Endothelial cell (in vitro differentiated cells): ENCODE data around the gene SLC8A1. TPM values are rescaled to one million over a fixed set of nuclear protein-coding genes. Genes with fewer than 3 reads are reported as not detected.

ENCODE experiments used
- DNase-seq: peaks from one replicate; pipeline ENCODE4 v3.0.0; 2021; ENCODE audit warnings: low spot score
- H3K27ac Mint-ChIP-seq: one replicate; pipeline ENCODE4 v1.8.0; 2021; ENCODE audit warnings: mixed read lengths, inconsistent platforms; ENCODE audit not compliant: unreplicated experiment
- H3K27me3 Mint-ChIP-seq: one replicate; pipeline ENCODE4 v1.8.0; 2021; ENCODE audit warnings: mild to moderate bottlenecking, moderate library complexity, mixed read lengths, inconsistent platforms; ENCODE audit not compliant: unreplicated experiment
- H3K36me3 Mint-ChIP-seq: one replicate; pipeline ENCODE4 v1.8.0; 2021; ENCODE audit warnings: mild to moderate bottlenecking, low read depth, mixed read lengths, inconsistent platforms; ENCODE audit not compliant: unreplicated experiment
- H3K4me1 Mint-ChIP-seq: one replicate; pipeline ENCODE4 v1.8.0; 2021; ENCODE audit warnings: mild to moderate bottlenecking, mixed read lengths, inconsistent platforms; ENCODE audit not compliant: unreplicated experiment
- H3K4me3 Mint-ChIP-seq: one replicate; pipeline ENCODE4 v1.8.0; 2021; ENCODE audit warnings: mild to moderate bottlenecking, mixed read lengths, inconsistent platforms; ENCODE audit not compliant: unreplicated experiment
- H3K9me3 Mint-ChIP-seq: one replicate; pipeline ENCODE4 v1.8.0; 2021; ENCODE audit warnings: mixed read lengths, inconsistent platforms; ENCODE audit not compliant: unreplicated experiment
- CTCF ChIP-seq: fragments of 200-600 bp; sonication (generic); IDR thresholded peaks from one replicate; pipeline ENCODE4 v1.5.0; 2021; ENCODE audit warnings: antibody characterized with exemption; ENCODE audit not compliant: unreplicated experiment
- total RNA-seq: library from RNA; stranded (reverse); fragmentation: NEBNext Ultra II Directional; extraction: Animal tissue kit (Norgen Biotek cat#: 25700); gene quantifications from one replicate; pipeline ENCODE4 v1.2.1, GENCODE V29; 2021; ENCODE audit not compliant: unreplicated experiment

Gene SLC8A1
- total RNA-seq, 1 donor from 2014 or later, result 0.80 TPM

GRCh38 chr2:40355451-40355850 is 96.4 kb downstream of the SLC8A1 start:
- Mint-ChIP-seq H3K27ac (no peak overlapping the region), H3K4me3 (no peak overlapping the region), H3K9me3 (no peaks in the 10 kb centered on the region), H3K27me3 (no peaks in the 10 kb centered on the region), H3K4me1 (no peaks in the 10 kb centered on the region), H3K36me3 (no peaks in the 10 kb centered on the region)
- no peak for TF ChIP-seq CTCF
- no peak for DNase-seq

- H3K36me3 Mint-ChIP-seq, result no peaks in the 10 kb centered on the region
- H3K27ac Mint-ChIP-seq, result no peak overlapping the region
- no peak overlapping the region for H3K4me3 Mint-ChIP-seq
- H3K27me3 Mint-ChIP-seq, result no peaks in the 10 kb centered on the region
- DNase-seq, result no peak
- TF ChIP-seq CTCF, result no peak
- H3K9me3 Mint-ChIP-seq, result no peaks in the 10 kb centered on the region
- H3K4me1 Mint-ChIP-seq, result no peaks in the 10 kb centered on the region
These were observed 98.7 kb downstream of the SLC8A1 start for GRCh38 chr2:40353231-40353630.

- Mint-ChIP-seq H3K9me3 (no peaks in the 10 kb centered on the region), H3K4me3 (no peak overlapping the region), H3K36me3 (no peaks in the 10 kb centered on the region), H3K4me1 (no peaks in the 10 kb centered on the region), H3K27me3 (no peaks in the 10 kb centered on the region), H3K27ac (no peak overlapping the region)
- DNase-seq, result no peak
- TF ChIP-seq CTCF, result no peak
These were observed 99.2 kb downstream of the SLC8A1 start for GRCh38 chr2:40352703-40353099.

- no peaks in the 10 kb centered on the region for H3K27me3 Mint-ChIP-seq
- no peaks in the 10 kb centered on the region for H3K4me1 Mint-ChIP-seq
These were observed 99.7 kb downstream of the SLC8A1 start for GRCh38 chr2:40352041-40352702.

More at GRCh38 chr2:40352041-40352702, 99.7 kb downstream of the SLC8A1 start:
- H3K9me3 Mint-ChIP-seq, result no peaks in the 10 kb centered on the region
- H3K4me3 Mint-ChIP-seq, result no peak overlapping the region
- no peak for DNase-seq
- H3K27ac Mint-ChIP-seq, result no peak overlapping the region
- no peaks in the 10 kb centered on the region for H3K36me3 Mint-ChIP-seq
- no peak for TF ChIP-seq CTCF
